HepG2 (cell line): Measurements from ENCODE around the gene SIK3. TPM values are rescaled to one million over a fixed set of nuclear protein-coding genes. Genes with fewer than 3 reads are reported as not detected.

ENCODE experiments used
- KLF13 ChIP-seq: sonication (generic); formaldehyde crosslinking; IDR thresholded peaks from 2 replicates; pipeline ENCODE4 v1.4.0; 2020; ENCODE audit warnings: mild to moderate bottlenecking, missing genetic modification reagents
- KMT2A ChIP-seq: sonication (generic); formaldehyde crosslinking; IDR thresholded peaks from 2 replicates; pipeline ENCODE4 v1.4.0; 2020; ENCODE audit warnings: missing genetic modification reagents
- POLR2A ChIP-seq, 2 experiments: IDR thresholded peaks; 2 replicates each; pipeline ENCODE4 v1.6.1; 2011; ENCODE audit warnings: low read depth in 2 of 2, low read length in 2 of 2, mild to moderate bottlenecking in 1 of 2, moderate library complexity in 1 of 2; ENCODE audit not compliant: insufficient read depth in 1 of 2
- SRY ChIP-seq: sonication (generic); formaldehyde crosslinking; IDR thresholded peaks from 2 replicates; pipeline ENCODE4 v1.8.0; 2022; ENCODE audit warnings: mild to moderate bottlenecking, missing genetic modification reagents
- TBX2 ChIP-seq: sonication (generic); formaldehyde crosslinking; IDR thresholded peaks from 2 replicates; pipeline ENCODE4 v1.5.0; 2020; ENCODE audit warnings: missing genetic modification reagents, mild to moderate bottlenecking, borderline replicate concordance
- ZNF329 ChIP-seq: sonication (generic); formaldehyde crosslinking; IDR thresholded peaks from 2 replicates; pipeline ENCODE4 v1.9.0; 2021; ENCODE audit warnings: low read depth, mild to moderate bottlenecking, missing genetic modification reagents
- ZNF891 ChIP-seq: sonication (generic); formaldehyde crosslinking; IDR thresholded peaks from 2 replicates; pipeline ENCODE4 v1.5.0; 2020; ENCODE audit warnings: mild to moderate bottlenecking, missing genetic modification reagents
- polyA plus RNA-seq, 8 experiments: library from polyadenylated mRNA; depleted of rRNA in 3 of 8; stranded (reverse) in 7 of 8; unstranded in 1 of 8; fragments of >200 nt; fragmentation: Illumina TruSeq in 4 of 8; extraction: Trizol in 4 of 8; gene quantifications; 2 replicates each; pipeline versions ENCODE4 v1.2.1 to v1.2.3, GENCODE V29; 2011 to 2016; ENCODE audit warnings: low read depth in 4 of 8, missing spikeins in 1 of 8, mixed read lengths in 1 of 8; ENCODE audit not compliant: insufficient read depth in 1 of 8
- total RNA-seq, 5 experiments: library from RNA; depleted of rRNA; stranded (reverse); fragments of >200 nt; fragmentation: Illumina TruSeq; extraction: Trizol; gene quantifications; 2 replicates each; pipeline ENCODE4 v1.2.3, GENCODE V29; 2016; ENCODE audit warnings: low read depth in 1 of 5
- TF ChIP-seq, protein P1 (sequence below): sonication (generic); formaldehyde crosslinking; IDR thresholded peaks from 2 replicates; pipeline ENCODE4 v1.4.0; 2020; ENCODE audit warnings: missing genetic modification reagents, borderline replicate concordance
- TF ChIP-seq, protein P2 (sequence below): sonication (generic); formaldehyde crosslinking; IDR thresholded peaks from 2 replicates; pipeline ENCODE4 v1.8.0; 2022; ENCODE audit warnings: mild to moderate bottlenecking, missing genetic modification reagents, borderline replicate concordance
- TF ChIP-seq, protein P3 (sequence below): sonication (generic); formaldehyde crosslinking; IDR thresholded peaks from 2 replicates; pipeline ENCODE4 v1.4.0; 2020; ENCODE audit warnings: missing genetic modification reagents
- TF ChIP-seq, protein P4 (sequence below): sonication (generic); formaldehyde crosslinking; IDR thresholded peaks from 2 replicates; pipeline ENCODE4 v1.8.0; 2022; ENCODE audit warnings: mild to moderate bottlenecking, missing genetic modification reagents; ENCODE audit not compliant: insufficient replicate concordance
- TF ChIP-seq, protein P5 (sequence below): sonication (generic); formaldehyde crosslinking; IDR thresholded peaks from 2 replicates; pipeline ENCODE4 v1.8.1; 2022; ENCODE audit warnings: low read depth, mild to moderate bottlenecking, missing genetic modification reagents
- TF ChIP-seq, protein P6 (sequence below): sonication (generic); formaldehyde crosslinking; IDR thresholded peaks from 2 replicates; pipeline ENCODE4 v1.4.0; 2020; ENCODE audit warnings: mild to moderate bottlenecking, missing genetic modification reagents, borderline replicate concordance

Gene SIK3
- total and polyA plus RNA-seq, 2 of the 13 experiments (the other 11 are each of a cell fraction or from before 2014, with no cell fraction given), result 5.7 to 9.8 TPM

DNA sequence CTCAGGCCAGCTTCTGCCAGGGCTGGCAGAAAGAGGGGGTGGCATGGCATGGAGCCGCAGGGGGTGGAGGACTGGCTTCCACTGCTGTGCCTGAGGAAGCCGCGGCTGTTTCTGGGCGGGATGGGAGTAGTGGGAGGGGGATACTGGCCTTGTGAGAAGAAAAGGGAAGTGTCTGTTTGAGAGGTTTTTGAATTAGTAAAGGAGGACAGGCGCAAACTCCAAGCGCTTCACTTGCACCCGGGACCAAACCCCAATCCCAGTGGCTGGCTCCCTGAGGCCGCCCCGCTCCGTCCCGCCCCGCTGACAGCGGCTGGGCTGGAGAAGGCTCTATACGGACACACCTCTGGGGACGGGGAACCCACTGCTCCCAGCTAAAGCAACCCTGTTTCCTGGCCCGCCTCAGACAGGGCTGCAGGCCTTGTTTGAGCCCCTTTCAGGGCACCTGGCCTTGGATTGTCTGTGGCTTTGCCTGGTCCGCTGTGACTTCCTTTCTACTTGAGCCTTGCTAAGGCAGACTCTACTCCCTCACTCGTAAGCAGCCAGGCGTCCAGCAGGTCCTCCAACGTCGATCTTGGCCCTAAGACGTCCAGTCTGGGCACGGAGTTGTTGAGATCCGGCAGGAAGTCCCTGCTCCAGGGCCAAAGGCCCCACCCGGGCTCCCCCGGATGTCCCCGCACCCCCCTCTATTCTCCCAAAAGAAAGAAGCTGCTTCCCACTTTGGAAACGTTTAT, 263.0 kb downstream of the SIK3 start (continued):
- TF ChIP-seq ZNF329 (CRISPR knock-in tag) (0 out of 2 replicates have a peak, but pooled peaks have one; percentile 48), ZNF891 (CRISPR knock-in tag) (no peak), TBX2 (CRISPR knock-in tag) (no peak; the same call in 1 of the 2 replicates), SRY (CRISPR knock-in tag) (no peak), KMT2A (no peak), POLR2A (IDR thresholded peaks at IDR 0.05; ENCODE audit: insufficient read depth in 1 of 2, low read depth in 2 of 2, low read length in 2 of 2) (peak in 1 of 2 experiments; percentile 50; a peak in 1 of 4 replicates), KLF13 (CRISPR knock-in tag) (no peak)
- TF ChIP-seq, protein P1, sequence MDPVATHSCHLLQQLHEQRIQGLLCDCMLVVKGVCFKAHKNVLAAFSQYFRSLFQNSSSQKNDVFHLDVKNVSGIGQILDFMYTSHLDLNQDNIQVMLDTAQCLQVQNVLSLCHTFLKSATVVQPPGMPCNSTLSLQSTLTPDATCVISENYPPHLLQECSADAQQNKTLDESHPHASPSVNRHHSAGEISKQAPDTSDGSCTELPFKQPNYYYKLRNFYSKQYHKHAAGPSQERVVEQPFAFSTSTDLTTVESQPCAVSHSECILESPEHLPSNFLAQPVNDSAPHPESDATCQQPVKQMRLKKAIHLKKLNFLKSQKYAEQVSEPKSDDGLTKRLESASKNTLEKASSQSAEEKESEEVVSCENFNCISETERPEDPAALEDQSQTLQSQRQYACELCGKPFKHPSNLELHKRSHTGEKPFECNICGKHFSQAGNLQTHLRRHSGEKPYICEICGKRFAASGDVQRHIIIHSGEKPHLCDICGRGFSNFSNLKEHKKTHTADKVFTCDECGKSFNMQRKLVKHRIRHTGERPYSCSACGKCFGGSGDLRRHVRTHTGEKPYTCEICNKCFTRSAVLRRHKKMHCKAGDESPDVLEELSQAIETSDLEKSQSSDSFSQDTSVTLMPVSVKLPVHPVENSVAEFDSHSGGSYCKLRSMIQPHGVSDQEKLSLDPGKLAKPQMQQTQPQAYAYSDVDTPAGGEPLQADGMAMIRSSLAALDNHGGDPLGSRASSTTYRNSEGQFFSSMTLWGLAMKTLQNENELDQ (CRISPR knock-in tag), result no peak
- TF ChIP-seq, protein P2, sequence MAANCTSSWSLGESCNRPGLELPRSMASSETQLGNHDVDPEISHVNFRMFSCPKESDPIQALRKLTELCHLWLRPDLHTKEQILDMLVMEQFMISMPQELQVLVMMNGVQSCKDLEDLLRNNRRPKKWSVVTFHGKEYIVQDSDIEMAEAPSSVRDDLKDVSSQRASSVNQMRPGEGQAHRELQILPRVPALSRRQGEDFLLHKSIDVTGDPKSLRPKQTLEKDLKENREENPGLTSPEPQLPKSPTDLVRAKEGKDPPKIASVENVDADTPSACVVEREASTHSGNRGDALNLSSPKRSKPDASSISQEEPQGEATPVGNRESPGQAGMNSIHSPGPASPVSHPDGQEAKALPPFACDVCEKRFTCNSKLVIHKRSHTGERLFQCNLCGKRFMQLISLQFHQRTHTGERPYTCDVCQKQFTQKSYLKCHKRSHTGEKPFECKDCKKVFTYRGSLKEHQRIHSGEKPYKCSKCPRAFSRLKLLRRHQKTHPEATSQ, result no peak
- TF ChIP-seq, protein P3, sequence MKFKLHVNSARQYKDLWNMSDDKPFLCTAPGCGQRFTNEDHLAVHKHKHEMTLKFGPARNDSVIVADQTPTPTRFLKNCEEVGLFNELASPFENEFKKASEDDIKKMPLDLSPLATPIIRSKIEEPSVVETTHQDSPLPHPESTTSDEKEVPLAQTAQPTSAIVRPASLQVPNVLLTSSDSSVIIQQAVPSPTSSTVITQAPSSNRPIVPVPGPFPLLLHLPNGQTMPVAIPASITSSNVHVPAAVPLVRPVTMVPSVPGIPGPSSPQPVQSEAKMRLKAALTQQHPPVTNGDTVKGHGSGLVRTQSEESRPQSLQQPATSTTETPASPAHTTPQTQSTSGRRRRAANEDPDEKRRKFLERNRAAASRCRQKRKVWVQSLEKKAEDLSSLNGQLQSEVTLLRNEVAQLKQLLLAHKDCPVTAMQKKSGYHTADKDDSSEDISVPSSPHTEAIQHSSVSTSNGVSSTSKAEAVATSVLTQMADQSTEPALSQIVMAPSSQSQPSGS (CRISPR knock-in tag), result no peak
- TF ChIP-seq, protein P4, sequence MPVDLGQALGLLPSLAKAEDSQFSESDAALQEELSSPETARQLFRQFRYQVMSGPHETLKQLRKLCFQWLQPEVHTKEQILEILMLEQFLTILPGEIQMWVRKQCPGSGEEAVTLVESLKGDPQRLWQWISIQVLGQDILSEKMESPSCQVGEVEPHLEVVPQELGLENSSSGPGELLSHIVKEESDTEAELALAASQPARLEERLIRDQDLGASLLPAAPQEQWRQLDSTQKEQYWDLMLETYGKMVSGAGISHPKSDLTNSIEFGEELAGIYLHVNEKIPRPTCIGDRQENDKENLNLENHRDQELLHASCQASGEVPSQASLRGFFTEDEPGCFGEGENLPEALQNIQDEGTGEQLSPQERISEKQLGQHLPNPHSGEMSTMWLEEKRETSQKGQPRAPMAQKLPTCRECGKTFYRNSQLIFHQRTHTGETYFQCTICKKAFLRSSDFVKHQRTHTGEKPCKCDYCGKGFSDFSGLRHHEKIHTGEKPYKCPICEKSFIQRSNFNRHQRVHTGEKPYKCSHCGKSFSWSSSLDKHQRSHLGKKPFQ (CRISPR knock-in tag), result no peak
- TF ChIP-seq, protein P5, sequence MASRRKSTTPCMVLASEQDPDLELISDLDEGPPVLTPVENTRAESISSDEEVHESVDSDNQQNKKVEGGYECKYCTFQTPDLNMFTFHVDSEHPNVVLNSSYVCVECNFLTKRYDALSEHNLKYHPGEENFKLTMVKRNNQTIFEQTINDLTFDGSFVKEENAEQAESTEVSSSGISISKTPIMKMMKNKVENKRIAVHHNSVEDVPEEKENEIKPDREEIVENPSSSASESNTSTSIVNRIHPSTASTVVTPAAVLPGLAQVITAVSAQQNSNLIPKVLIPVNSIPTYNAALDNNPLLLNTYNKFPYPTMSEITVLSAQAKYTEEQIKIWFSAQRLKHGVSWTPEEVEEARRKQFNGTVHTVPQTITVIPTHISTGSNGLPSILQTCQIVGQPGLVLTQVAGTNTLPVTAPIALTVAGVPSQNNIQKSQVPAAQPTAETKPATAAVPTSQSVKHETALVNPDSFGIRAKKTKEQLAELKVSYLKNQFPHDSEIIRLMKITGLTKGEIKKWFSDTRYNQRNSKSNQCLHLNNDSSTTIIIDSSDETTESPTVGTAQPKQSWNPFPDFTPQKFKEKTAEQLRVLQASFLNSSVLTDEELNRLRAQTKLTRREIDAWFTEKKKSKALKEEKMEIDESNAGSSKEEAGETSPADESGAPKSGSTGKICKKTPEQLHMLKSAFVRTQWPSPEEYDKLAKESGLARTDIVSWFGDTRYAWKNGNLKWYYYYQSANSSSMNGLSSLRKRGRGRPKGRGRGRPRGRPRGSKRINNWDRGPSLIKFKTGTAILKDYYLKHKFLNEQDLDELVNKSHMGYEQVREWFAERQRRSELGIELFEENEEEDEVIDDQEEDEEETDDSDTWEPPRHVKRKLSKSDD, result no peak
- TF ChIP-seq, protein P6, sequence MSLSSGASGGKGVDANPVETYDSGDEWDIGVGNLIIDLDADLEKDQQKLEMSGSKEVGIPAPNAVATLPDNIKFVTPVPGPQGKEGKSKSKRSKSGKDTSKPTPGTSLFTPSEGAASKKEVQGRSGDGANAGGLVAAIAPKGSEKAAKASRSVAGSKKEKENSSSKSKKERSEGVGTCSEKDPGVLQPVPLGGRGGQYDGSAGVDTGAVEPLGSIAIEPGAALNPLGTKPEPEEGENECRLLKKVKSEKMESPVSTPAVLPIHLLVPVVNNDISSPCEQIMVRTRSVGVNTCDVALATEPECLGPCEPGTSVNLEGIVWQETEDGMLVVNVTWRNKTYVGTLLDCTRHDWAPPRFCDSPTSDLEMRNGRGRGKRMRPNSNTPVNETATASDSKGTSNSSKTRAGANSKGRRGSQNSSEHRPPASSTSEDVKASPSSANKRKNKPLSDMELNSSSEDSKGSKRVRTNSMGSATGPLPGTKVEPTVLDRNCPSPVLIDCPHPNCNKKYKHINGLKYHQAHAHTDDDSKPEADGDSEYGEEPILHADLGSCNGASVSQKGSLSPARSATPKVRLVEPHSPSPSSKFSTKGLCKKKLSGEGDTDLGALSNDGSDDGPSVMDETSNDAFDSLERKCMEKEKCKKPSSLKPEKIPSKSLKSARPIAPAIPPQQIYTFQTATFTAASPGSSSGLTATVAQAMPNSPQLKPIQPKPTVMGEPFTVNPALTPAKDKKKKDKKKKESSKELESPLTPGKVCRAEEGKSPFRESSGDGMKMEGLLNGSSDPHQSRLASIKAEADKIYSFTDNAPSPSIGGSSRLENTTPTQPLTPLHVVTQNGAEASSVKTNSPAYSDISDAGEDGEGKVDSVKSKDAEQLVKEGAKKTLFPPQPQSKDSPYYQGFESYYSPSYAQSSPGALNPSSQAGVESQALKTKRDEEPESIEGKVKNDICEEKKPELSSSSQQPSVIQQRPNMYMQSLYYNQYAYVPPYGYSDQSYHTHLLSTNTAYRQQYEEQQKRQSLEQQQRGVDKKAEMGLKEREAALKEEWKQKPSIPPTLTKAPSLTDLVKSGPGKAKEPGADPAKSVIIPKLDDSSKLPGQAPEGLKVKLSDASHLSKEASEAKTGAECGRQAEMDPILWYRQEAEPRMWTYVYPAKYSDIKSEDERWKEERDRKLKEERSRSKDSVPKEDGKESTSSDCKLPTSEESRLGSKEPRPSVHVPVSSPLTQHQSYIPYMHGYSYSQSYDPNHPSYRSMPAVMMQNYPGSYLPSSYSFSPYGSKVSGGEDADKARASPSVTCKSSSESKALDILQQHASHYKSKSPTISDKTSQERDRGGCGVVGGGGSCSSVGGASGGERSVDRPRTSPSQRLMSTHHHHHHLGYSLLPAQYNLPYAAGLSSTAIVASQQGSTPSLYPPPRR (CRISPR knock-in tag), result 0 out of 2 replicates have a peak, but pooled peaks have one; percentile 9
